Inflammatory macrophage (primary cell): ENCODE data around the gene FGF1.

ENCODE experiments used
- DNase-seq, 2 donors: peaks; one replicate each; pipeline ENCODE4 v3.0.0-alpha.2; 2020 to 2022

Gene FGF1

GRCh38 chr5:142641711-142642110, 44.2 kb downstream of the FGF1 start:
- DNase-seq: no peak

GRCh38 chr5:142640316-142641005, 45.4 kb downstream of the FGF1 start:
- DNase-seq: no peak

GRCh38 chr5:142639455-142639854, 46.4 kb downstream of the FGF1 start:
- no peak for DNase-seq

- no peak for DNase-seq
These were observed 48.0 kb downstream of the FGF1 start for GRCh38 chr5:142637871-142638270.

GRCh38 chr5:142636698-142637324, 49.1 kb downstream of the FGF1 start:
- no peak for DNase-seq

GRCh38 chr5:142636093-142636492, 49.8 kb downstream of the FGF1 start:
- DNase-seq: no peak

GRCh38 chr5:142634216-142635011, 51.5 kb downstream of the FGF1 start:
- no peak for DNase-seq

- DNase-seq: no peak
These were observed 54.9 kb downstream of the FGF1 start for GRCh38 chr5:142630927-142631539.

- DNase-seq: no peak
These were observed 58.3 kb downstream of the FGF1 start for GRCh38 chr5:142627383-142628217.

GRCh38 chr5:142626786-142627185, 59.1 kb downstream of the FGF1 start:
- DNase-seq: no peak

GRCh38 chr5:142626099-142626498, 59.8 kb downstream of the FGF1 start:
- DNase-seq: peak; percentile 41 to 53

GRCh38 chr5:142621227-142621626, 64.7 kb downstream of the FGF1 start:
- no peak for DNase-seq

- DNase-seq: no peak
These were observed 66.1 kb downstream of the FGF1 start for GRCh38 chr5:142619815-142620214.

GRCh38 chr5:142618130-142618523, 67.8 kb downstream of the FGF1 start:
- DNase-seq: no peak

GRCh38 chr5:142617416-142618129, 68.3 kb downstream of the FGF1 start:
- no peak for DNase-seq

- no peak for DNase-seq
These were observed 69.9 kb downstream of the FGF1 start for GRCh38 chr5:142615948-142616347.

- DNase-seq: no peak
These were observed 71.8 kb downstream of the FGF1 start for GRCh38 chr5:142614054-142614453.

GRCh38 chr5:142613271-142613671, 72.6 kb downstream of the FGF1 start:
- no peak for DNase-seq

GRCh38 chr5:142612494-142613270, 73.2 kb downstream of the FGF1 start:
- DNase-seq: no peak

GRCh38 chr5:142611154-142611553, 74.7 kb downstream of the FGF1 start:
- DNase-seq: peak; percentile 28 to 52
